Panc1 (cell line): ENCODE results near the gene HERC6.

Experiments used
- CTCF ChIP-seq: fragments of 450-650 bp; IDR thresholded peaks from 2 replicates; pipeline ENCODE4 v1.5.1; 2017; ENCODE audit warnings: mild to moderate bottlenecking
- POLR2AphosphoS5 ChIP-seq: IDR thresholded peaks from 2 replicates; pipeline ENCODE4 v1.6.1; 2012; ENCODE audit warnings: mild to moderate bottlenecking, low read depth, low read length, moderate library complexity
- SIN3A ChIP-seq: IDR thresholded peaks from 2 replicates; pipeline ENCODE4 v1.6.1; 2012; ENCODE audit warnings: low read depth, mild to moderate bottlenecking, low read length, moderate library complexity, borderline replicate concordance; ENCODE audit not compliant: insufficient read depth
- TCF7L2 ChIP-seq: IDR thresholded peaks from 2 replicates; pipeline ENCODE4 v1.6.1; 2011; ENCODE audit warnings: mild to moderate bottlenecking, low read depth, low read length, inconsistent platforms
- TF ChIP-seq, protein P1 (sequence below), 2 experiments: IDR thresholded peaks; 2 replicates each; pipeline ENCODE4 v1.6.1; 2011 to 2012; ENCODE audit warnings: low read depth in 2 of 2, control low read depth in 1 of 2, low read length in 1 of 2, mild to moderate bottlenecking in 1 of 2, moderate library complexity in 1 of 2; ENCODE audit not compliant: insufficient read depth in 1 of 2

- TF ChIP-seq CTCF (no peak), TCF7L2 (no peak), POLR2AphosphoS5 (no peak), SIN3A (no peak)
- TF ChIP-seq, protein P1, sequence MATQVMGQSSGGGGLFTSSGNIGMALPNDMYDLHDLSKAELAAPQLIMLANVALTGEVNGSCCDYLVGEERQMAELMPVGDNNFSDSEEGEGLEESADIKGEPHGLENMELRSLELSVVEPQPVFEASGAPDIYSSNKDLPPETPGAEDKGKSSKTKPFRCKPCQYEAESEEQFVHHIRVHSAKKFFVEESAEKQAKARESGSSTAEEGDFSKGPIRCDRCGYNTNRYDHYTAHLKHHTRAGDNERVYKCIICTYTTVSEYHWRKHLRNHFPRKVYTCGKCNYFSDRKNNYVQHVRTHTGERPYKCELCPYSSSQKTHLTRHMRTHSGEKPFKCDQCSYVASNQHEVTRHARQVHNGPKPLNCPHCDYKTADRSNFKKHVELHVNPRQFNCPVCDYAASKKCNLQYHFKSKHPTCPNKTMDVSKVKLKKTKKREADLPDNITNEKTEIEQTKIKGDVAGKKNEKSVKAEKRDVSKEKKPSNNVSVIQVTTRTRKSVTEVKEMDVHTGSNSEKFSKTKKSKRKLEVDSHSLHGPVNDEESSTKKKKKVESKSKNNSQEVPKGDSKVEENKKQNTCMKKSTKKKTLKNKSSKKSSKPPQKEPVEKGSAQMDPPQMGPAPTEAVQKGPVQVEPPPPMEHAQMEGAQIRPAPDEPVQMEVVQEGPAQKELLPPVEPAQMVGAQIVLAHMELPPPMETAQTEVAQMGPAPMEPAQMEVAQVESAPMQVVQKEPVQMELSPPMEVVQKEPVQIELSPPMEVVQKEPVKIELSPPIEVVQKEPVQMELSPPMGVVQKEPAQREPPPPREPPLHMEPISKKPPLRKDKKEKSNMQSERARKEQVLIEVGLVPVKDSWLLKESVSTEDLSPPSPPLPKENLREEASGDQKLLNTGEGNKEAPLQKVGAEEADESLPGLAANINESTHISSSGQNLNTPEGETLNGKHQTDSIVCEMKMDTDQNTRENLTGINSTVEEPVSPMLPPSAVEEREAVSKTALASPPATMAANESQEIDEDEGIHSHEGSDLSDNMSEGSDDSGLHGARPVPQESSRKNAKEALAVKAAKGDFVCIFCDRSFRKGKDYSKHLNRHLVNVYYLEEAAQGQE (IDR thresholded peaks at IDR 0.05; ENCODE audit: insufficient read depth in 1 of 2, low read depth in 2 of 2, low read length in 1 of 2): no peak
Observed at GRCh38 chr4:88357262-88357661, 21.4 kb upstream of the HERC6 start.
